ENCODE data around the gene GAS6.
"Not testable (repeated sequence)": the region's sequence is repeated elsewhere in the genome, so short reads cannot be mapped to it uniquely, and the experiment has no call there.

The GAS6 gene

DNA sequence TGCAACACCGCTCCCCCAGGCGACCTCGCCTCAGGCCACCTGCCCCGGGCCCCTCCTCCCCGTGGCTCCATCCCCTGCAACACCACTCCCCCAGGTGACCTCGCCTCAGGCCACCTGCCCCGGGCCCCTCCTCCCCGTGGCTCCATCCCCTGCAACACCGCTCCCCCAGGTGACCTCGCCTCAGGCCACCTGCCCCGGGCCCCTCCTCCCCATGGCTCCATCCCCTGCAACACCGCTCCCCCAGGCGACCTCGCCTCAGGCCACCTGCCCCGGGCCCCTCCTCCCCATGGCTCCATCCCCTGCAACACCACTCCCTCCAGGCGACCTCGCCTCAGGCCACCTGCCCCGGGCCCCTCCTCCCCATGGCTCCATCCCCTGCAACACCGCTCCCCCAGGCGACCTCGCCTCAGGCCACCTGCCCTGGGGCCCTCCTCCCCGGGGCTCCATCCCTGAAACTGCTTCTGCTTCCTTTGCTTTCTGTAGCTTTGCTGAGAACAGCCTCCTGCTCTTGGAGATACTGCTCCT, 33.4 kb downstream of the GAS6 start:
- H3K4me3 ChIP-seq (ENCODE audit: low read depth, low read length); DNase-seq (ENCODE audit: low read depth): not testable (repeated sequence)

DNA sequence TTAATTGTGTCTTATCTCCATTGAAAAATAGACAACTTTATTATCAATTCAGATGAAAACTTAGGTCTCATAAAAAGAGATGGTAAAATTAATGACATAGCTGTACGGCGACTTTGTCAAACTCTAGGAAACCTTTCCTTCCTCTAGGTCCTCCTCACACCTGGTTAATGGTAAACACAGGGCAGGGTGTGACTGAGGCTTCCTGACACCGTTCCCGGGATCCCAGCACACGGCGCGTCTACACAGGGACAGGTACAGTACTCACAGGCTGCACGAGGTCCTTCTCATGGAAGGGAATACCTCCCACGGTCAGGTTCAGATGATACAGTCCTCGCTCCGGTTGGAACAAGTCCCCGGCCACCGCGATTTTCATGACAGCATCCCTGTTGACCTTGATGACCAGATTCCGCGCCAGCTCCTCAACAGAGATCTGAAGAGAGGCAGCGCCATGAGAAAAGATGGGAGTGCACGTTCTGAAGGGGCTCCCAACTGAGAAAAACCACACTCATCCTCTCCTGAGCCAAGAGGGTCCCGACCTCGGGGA, 35.5 kb downstream of the GAS6 start:
- H3K4me3 ChIP-seq (ENCODE audit: low read depth, low read length): no peak overlapping the region
- DNase-seq (ENCODE audit: low read depth): no peak

- no peak overlapping the region for H3K4me3 ChIP-seq (ENCODE audit: low read depth, low read length)
- DNase-seq (ENCODE audit: low read depth): no peak
These were observed 36.9 kb downstream of the GAS6 start for GRCh38 chr13:113827021-113827420.

DNA sequence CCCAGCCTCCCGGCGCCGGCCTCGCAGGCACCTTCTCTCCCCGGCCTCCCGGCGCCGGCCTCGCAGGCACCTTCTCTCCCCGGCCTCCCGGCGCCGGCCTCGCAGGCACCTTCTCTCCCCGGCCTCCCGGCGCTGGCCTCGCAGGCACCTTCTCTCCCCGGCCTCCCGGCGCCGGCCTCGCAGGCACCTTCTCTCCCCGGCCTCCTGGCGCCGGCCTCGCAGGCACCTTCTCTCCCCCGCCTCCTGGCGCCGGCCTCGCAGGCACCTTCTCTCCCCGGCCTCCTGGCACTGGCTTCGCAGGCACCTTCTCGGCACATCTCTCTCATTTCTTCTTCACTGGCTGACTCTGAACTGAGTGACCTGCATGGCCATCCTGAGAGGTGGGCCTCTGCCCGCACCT, 37.4 kb downstream of the GAS6 start:
- DNase-seq (ENCODE audit: low read depth); H3K4me3 ChIP-seq (ENCODE audit: low read depth, low read length): not testable (repeated sequence)

- H3K4me3 ChIP-seq (ENCODE audit: low read depth, low read length): no peak overlapping the region
- no peak for DNase-seq (ENCODE audit: low read depth)
These were observed 38.0 kb downstream of the GAS6 start for GRCh38 chr13:113825841-113826240.

GRCh38 chr13:113823771-113824170, 40.1 kb downstream of the GAS6 start:
- DNase-seq (ENCODE audit: low read depth): no peak
- H3K4me3 ChIP-seq (ENCODE audit: low read depth, low read length): no peak overlapping the region

DNA sequence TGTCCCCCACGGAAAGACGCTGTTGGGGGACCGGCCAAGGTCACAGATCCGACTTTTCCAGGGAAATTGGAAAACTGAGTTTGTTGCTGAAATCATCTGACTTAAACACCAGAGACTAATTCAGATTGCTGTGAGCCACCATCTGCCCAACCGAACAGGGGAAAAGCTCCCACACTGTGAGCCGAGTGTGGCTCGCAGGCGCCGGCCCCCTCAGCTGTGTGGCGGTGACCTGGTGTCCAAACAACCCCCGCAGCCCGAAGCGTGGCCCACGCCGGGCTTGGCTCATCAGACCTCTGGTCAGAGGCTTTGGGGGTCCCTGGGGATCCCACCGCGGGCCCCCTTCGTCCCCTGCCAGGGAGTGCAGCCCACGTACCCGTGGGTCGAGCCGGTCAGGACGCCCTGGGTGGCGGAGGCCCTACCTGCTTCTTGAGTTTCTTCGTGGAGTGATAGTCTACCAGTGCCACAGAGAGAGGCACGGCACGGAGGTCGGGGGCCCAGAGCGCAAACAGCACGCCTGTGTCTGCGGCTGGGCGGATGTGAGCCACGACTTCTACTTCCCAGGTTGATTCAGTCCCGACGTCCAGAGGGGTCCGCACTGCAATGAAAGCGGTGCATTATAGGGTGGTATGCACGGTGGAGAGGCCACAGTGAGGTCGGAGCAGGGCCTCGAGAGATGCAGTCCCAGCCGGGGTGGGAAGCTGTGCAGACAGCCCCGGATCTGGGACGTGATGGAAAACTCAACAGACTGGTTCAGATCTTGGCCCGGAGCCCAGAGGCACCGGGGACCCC, 40.7 kb downstream of the GAS6 start:
- no peak for DNase-seq (ENCODE audit: low read depth)
- H3K4me3 ChIP-seq (ENCODE audit: low read depth, low read length): no peak overlapping the region

DNA sequence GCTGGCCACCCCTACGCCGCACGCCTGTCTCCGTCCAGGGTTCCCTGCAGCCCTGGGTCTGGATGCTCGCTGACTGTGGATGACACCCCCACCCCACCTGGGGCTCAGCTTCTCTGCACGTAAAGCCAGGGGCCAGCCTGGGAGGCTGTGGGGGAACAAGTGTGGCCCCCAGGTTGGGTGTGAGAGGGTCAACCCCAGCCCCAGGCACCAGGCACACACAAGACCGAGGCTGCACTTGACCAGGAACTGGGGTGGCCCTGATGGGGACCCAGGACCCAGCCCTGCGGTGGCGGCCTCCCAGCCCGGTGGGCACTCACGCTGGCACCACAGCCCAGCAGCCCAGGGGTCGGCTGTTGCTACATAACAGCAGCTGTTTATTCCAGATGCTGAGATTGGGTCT, 41.6 kb downstream of the GAS6 start:
- no peak overlapping the region for H3K4me3 ChIP-seq (ENCODE audit: low read depth, low read length)
- DNase-seq (ENCODE audit: low read depth): no peak

- DNase-seq (ENCODE audit: low read depth): no peak
- H3K4me3 ChIP-seq (ENCODE audit: low read depth, low read length): no peak overlapping the region
These were observed 42.0 kb downstream of the GAS6 start for GRCh38 chr13:113821847-113822246.

DNA sequence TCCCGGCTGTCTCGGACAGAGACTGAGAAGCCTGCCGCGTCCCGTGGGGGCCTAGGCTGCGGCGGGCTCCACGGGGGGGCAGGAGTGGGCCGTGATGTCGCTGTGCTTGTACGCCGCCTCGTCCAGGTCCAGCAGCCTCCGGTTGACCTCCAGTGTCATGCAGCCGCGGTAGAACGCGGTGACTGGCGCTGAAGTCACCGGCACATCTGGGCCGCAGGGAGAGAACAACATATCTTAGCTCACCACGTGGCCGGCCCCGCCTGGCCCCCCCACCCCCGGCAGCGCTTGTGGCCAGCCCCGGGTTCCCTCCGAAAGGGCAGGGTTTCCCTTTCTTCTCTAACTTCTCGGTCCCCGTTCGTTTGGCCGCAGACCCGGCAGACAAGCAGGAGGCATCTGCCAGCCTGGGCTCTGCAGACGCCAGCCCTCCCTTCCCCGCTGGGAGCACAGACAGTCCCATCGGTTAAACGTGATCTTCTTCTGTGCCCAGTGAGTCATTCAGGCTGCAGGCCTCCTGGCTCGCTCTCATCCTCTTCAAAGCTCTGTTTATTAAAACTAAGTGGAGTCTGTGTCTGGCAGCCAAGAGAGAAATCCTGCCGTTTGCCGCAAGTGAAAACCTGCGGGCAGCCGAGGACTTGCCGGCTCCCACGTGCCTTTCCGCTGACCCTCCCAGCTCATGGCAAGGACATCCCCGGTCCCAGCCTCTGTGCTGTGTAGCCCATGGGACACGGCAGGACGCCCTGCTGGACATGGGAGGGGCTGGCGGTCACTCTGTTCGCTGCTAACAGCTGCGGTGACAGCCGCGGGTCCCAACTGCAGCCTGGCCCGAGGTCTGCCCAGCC, 42.8 kb downstream of the GAS6 start:
- DNase-seq (ENCODE audit: low read depth): peak; percentile 95
- H3K4me3 ChIP-seq (ENCODE audit: low read depth, low read length): no peak overlapping the region

- H3K4me3 ChIP-seq (ENCODE audit: low read depth, low read length): no peak overlapping the region
- no peak for DNase-seq (ENCODE audit: low read depth)
These were observed 43.9 kb downstream of the GAS6 start for GRCh38 chr13:113819731-113820715.

DNA sequence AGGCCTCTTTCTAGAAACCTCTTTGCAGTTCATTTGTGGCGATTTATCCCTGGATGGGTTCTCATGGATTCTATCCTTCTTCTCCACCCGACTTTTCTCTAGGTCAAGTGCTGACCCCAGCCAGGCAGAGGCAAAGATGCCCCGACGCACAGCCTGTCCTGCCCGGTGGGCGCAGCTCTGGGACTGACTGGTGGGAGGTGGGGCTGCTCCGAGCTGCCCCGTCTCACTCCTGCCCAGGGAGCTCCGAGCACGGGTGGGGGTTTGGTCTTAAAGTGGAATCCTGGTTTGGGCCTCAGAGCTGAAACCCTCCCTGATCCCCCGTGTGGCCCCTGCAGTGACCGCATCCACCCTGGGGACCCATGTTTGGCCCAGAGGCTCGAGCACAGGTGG, 44.5 kb downstream of the GAS6 start:
- no peak for DNase-seq (ENCODE audit: low read depth)
- no peak overlapping the region for H3K4me3 ChIP-seq (ENCODE audit: low read depth, low read length)

DNA sequence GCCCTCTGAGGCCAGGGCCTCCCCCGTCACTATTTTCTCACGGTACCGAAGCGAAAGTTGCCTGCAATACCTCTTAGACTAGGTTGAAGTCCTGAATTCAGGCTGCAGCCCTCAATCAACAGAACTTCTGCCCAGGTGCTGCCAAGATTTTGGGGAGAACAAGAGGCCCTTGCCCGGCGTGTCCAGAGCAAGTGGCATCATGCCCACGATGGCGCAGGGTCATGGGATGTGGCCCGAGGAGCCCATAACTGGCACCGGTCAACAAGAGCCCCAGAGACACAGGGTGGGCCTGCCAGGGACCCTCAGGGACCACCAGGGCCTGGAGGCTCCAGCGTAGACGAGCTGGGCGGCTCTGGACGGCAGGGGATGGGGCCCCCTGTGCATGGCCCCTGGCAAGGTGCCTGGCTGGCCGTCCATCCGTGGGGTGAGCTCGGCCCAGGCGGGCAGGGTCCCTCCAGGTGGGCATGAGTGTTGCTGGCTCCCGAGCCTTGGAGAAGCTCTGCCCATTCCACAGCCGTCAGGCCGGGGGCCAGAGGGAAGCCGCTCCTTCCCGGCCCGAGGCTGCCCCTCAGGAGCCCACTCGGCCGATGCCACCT, 45.1 kb downstream of the GAS6 start:
- H3K4me3 ChIP-seq (ENCODE audit: low read depth, low read length): no peak overlapping the region

GRCh38 chr13:113817860-113818691, 45.8 kb downstream of the GAS6 start:
- DNase-seq (ENCODE audit: low read depth): no peak
- no peak overlapping the region for H3K4me3 ChIP-seq (ENCODE audit: low read depth, low read length)

More for the DNA sequence above, 45.1 kb downstream of the GAS6 start:
- no peak for DNase-seq (ENCODE audit: low read depth)

- no peak overlapping the region for H3K4me3 ChIP-seq (ENCODE audit: low read depth, low read length)
- peak; percentile 45 for DNase-seq (ENCODE audit: low read depth)
These were observed 46.7 kb downstream of the GAS6 start for GRCh38 chr13:113816946-113817859.

- H3K4me3 ChIP-seq (ENCODE audit: low read depth, low read length): no peak overlapping the region
- DNase-seq (ENCODE audit: low read depth): no peak
These were observed 47.5 kb downstream of the GAS6 start for GRCh38 chr13:113816254-113816929.

Data from skeletal muscle cell (primary cell).